ENCODE data around the gene RUFY3.

RUFY3 gene

DNA sequence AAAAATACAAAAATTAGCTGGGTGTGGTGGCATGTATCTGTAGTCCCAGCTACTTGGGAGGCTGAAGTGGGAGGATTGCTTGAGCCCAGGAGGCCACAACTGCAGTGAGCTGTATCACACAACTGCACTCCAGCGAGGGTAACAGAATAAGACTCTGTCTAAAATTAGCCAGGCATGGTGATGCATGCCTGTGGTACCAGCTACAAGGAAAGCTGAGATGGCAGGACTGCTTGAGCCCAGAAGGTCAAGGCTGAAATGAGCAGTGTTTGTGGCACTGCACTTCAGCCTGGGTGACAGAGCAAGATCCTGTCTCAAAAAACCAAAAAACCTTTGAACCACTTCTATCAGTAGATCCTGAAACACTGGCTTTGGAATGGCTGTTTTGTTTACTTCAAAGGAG lies 107.7 kb downstream of the RUFY3 start:
- TF ChIP-seq CTCF (IDR thresholded peaks at IDR 0.05; ENCODE audit: low read depth, low read length) = no peak

GRCh38 chr4:70830054-70830453 lies 108.3 kb downstream of the RUFY3 start:
- no peak for TF ChIP-seq CTCF (IDR thresholded peaks at IDR 0.05; ENCODE audit: low read depth, low read length)

More for the DNA sequence above, 107.7 kb downstream of the RUFY3 start:
- no peak overlapping the region for H3K4me3 ChIP-seq (ENCODE audit: low read depth, low read length)

GRCh38 chr4:70831293-70831692 lies 109.5 kb downstream of the RUFY3 start:
- no peak overlapping the region for H3K4me3 ChIP-seq (ENCODE audit: low read depth, low read length)
- no peak for TF ChIP-seq CTCF (IDR thresholded peaks at IDR 0.05; ENCODE audit: low read depth, low read length)

More at GRCh38 chr4:70830054-70830453, 108.3 kb downstream of the RUFY3 start:
- no peak overlapping the region for H3K4me3 ChIP-seq (ENCODE audit: low read depth, low read length)

DNA sequence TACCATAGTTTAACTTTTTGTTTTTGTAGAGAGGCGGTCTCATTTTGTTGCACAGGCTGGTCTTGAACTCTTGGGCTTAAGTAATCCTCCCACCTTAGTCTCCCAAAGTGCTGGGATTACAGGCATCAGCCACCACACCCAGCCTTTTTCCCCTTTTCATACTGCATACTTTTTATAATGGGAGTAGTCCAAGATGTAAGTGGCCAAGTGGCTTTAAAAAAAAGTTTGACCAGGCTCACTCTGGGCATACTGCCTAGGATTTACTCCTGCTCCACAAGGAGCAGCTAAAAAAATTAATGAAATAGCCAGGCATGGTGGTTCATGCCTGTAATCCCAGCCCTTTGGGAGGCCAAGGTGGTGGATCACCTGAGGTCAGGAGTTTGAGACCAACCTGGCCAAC lies 111.9 kb downstream of the RUFY3 start:
- H3K4me3 ChIP-seq (ENCODE audit: low read depth, low read length) = no peak overlapping the region
- no peak for TF ChIP-seq CTCF (IDR thresholded peaks at IDR 0.05; ENCODE audit: low read depth, low read length)

DNA sequence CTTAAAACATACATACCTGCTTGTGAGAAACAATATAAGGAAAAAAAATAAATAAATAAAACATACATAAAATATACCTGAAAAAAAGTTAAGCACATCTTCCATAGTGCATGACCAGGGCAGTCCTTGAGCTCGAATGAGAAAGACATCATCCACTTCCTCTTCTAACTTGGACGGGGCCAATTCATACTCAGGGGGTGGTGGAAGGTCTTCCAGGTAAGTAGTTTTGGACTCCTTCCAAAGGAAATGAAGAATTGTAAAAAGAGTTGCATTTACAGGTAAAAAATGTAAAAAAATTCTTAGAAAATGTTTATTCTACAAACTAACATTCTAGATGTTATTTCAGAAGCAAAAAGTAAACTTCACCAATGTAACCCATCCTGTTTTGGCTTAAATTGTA lies 114.3 kb downstream of the RUFY3 start:
- no peak overlapping the region for H3K4me3 ChIP-seq (ENCODE audit: low read depth, low read length)
- no peak for TF ChIP-seq CTCF (IDR thresholded peaks at IDR 0.05; ENCODE audit: low read depth, low read length)

GRCh38 chr4:70838204-70838603 lies 116.4 kb downstream of the RUFY3 start:
- H3K4me3 ChIP-seq (ENCODE audit: low read depth, low read length) = peak overlapping the region; percentile 95
- TF ChIP-seq CTCF (IDR thresholded peaks at IDR 0.05; ENCODE audit: low read depth, low read length) = no peak

DNA sequence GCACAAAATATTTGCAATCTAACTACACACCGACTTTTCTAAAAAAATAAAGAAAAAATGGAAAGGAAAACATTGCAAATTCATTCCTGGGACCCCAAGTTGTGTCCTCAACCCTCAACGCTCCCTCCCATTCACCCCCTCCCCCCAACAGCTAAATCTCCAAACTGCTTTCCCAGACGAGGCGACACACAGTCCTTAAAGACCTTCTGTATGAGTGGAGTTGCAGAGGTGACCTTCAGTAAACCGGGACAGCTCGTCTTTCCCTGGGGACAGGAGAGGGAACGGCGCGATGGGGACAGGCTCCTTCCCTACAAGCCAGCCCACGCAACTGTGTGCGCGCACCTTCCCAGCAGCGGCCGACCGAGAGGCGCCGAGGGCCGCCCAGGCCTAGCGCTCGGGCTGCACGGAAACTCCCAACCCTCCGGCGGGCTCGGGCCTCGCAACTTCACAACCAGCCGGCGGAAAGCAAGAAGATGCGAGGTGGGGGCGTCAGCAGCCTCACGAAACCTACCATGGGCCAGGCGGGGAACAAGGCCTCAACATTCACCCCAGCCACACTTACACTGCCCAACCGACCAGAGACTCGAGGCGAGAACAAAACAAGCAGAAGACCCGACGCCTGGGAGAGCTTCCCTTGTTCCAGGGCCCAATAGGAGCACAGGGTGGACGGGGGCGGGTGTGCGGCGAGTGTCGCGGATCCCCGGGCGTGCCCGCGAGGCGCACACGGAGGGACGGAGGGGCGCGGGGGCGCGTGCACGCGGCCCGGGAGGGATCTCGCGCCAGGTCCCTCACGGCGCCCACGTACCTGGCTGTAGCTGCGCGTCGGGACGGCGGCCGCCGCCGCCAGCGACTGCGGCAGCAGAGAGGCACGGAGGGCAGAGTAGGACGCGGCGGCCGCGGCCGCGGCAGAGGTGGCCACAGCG lies 117.2 kb downstream of the RUFY3 start:
- no peak for TF ChIP-seq CTCF (IDR thresholded peaks at IDR 0.05; ENCODE audit: low read depth, low read length)
- peak overlapping the region; percentile 95 for H3K4me3 ChIP-seq (ENCODE audit: low read depth, low read length)
